Measurements from ENCODE around the gene CAP2.

CAP2 gene

GRCh38 chr6:17392978-17393891, at the start of gene CAP2:
Gene CAP2, plus strand, starts transcription at chr6:17393595. Its CDS starts 27,961 bp downstream, at chr6:17421556.
- no peak for DNase-seq (ENCODE audit: extremely low read depth in 1 of 2, low read depth in 1 of 2)

GRCh38 chr6:17347012-17347411, 46.4 kb upstream of the CAP2 start:
- DNase-seq (ENCODE audit: extremely low read depth in 1 of 2, low read depth in 1 of 2) = no peak

- no peak for DNase-seq (ENCODE audit: extremely low read depth in 1 of 2, low read depth in 1 of 2)
Measured at GRCh38 chr6:17349427-17349826, 44.0 kb upstream of the CAP2 start.

- DNase-seq (ENCODE audit: extremely low read depth in 1 of 2, low read depth in 1 of 2) = no peak
Measured at GRCh38 chr6:17352302-17352701, 41.1 kb upstream of the CAP2 start.

- no peak for DNase-seq (ENCODE audit: extremely low read depth in 1 of 2, low read depth in 1 of 2)
Measured at GRCh38 chr6:17353440-17354175, 39.8 kb upstream of the CAP2 start.

- no peak for DNase-seq (ENCODE audit: extremely low read depth in 1 of 2, low read depth in 1 of 2)
Measured at GRCh38 chr6:17354700-17355403, 38.5 kb upstream of the CAP2 start.

GRCh38 chr6:17355404-17355774, 38.0 kb upstream of the CAP2 start:
- no peak for DNase-seq (ENCODE audit: extremely low read depth in 1 of 2, low read depth in 1 of 2)

- no peak for DNase-seq (ENCODE audit: extremely low read depth in 1 of 2, low read depth in 1 of 2)
Measured at GRCh38 chr6:17358515-17358914, 34.9 kb upstream of the CAP2 start.

GRCh38 chr6:17360564-17360963, 32.8 kb upstream of the CAP2 start:
- no peak for DNase-seq (ENCODE audit: extremely low read depth in 1 of 2, low read depth in 1 of 2)

- no peak for DNase-seq (ENCODE audit: extremely low read depth in 1 of 2, low read depth in 1 of 2)
Measured at GRCh38 chr6:17361013-17361412, 32.4 kb upstream of the CAP2 start.

- no peak for DNase-seq (ENCODE audit: extremely low read depth in 1 of 2, low read depth in 1 of 2)
Measured at GRCh38 chr6:17365961-17366360, 27.4 kb upstream of the CAP2 start.

- no peak for DNase-seq (ENCODE audit: extremely low read depth in 1 of 2, low read depth in 1 of 2)
Measured at GRCh38 chr6:17367868-17368267, 25.5 kb upstream of the CAP2 start.

- DNase-seq (ENCODE audit: extremely low read depth in 1 of 2, low read depth in 1 of 2) = no peak
Measured at GRCh38 chr6:17381424-17382147, 11.8 kb upstream of the CAP2 start.

GRCh38 chr6:17385660-17386059, 7.7 kb upstream of the CAP2 start:
- DNase-seq (ENCODE audit: extremely low read depth in 1 of 2, low read depth in 1 of 2) = no peak

GRCh38 chr6:17388365-17388764, 5.0 kb upstream of the CAP2 start:
- DNase-seq (ENCODE audit: extremely low read depth in 1 of 2, low read depth in 1 of 2) = no peak

GRCh38 chr6:17389274-17389847, 4.0 kb upstream of the CAP2 start:
- DNase-seq (ENCODE audit: extremely low read depth in 1 of 2, low read depth in 1 of 2) = no peak

GRCh38 chr6:17390276-17390675, 3.1 kb upstream of the CAP2 start:
- DNase-seq (ENCODE audit: extremely low read depth in 1 of 2, low read depth in 1 of 2) = no peak

- no peak for DNase-seq (ENCODE audit: extremely low read depth in 1 of 2, low read depth in 1 of 2)
Measured at GRCh38 chr6:17391976-17392375, 1.4 kb upstream of the CAP2 start.

GRCh38 chr6:17393892-17394631, 667 bp downstream of the CAP2 start:
- no peak for DNase-seq (ENCODE audit: extremely low read depth in 1 of 2, low read depth in 1 of 2)

GRCh38 chr6:17395112-17395511, 1.7 kb downstream of the CAP2 start:
- DNase-seq (ENCODE audit: extremely low read depth in 1 of 2, low read depth in 1 of 2) = no peak

Data from activated CD8-positive, alpha-beta memory T cell treated with anti-CD3 and anti-CD28 coated beads for 1 hour (primary cell).